T-helper 2 cell treated with Interferon-gamma antibody and Interleukin-4, amounts not matched to agents 5 μg/mL and 100 μg/mL, for 36 hours (primary cell): Measurements from ENCODE around the gene NEU4.
"Not testable (repeated sequence)": the region's sequence is repeated elsewhere in the genome, so short reads cannot be mapped to it uniquely, and the experiment has no call there.

Experiments
- DNase-seq: peaks from one replicate; pipeline ENCODE4 v3.0.0; 2021; ENCODE audit warnings: low spot score
- H3K27ac Mint-ChIP-seq: one replicate; pipeline ENCODE4 v1.8.0; 2021; ENCODE audit warnings: mild to moderate bottlenecking, mixed read lengths
- H3K27me3 Mint-ChIP-seq: one replicate; pipeline ENCODE4 v1.8.0; 2021; ENCODE audit warnings: low read depth, mixed read lengths
- H3K36me3 Mint-ChIP-seq: one replicate; pipeline ENCODE4 v1.8.0; 2021; ENCODE audit warnings: low read depth, mixed read lengths
- H3K4me1 Mint-ChIP-seq: one replicate; pipeline ENCODE4 v1.8.0; 2021; ENCODE audit warnings: low read depth, mixed read lengths
- H3K4me3 Mint-ChIP-seq: one replicate; pipeline ENCODE4 v1.8.0; 2022; ENCODE audit warnings: mild to moderate bottlenecking, moderate library complexity, mixed read lengths
- H3K9me3 Mint-ChIP-seq: one replicate; pipeline ENCODE4 v1.8.0; 2021; ENCODE audit warnings: mixed read lengths

Gene NEU4

GRCh38 chr2:241819947-241820624 lies 11.1 kb downstream of the NEU4 start:
- not testable (repeated sequence) for H3K4me1 Mint-ChIP-seq, DNase-seq, H3K27me3 Mint-ChIP-seq, H3K4me3 Mint-ChIP-seq, H3K36me3 Mint-ChIP-seq, H3K27ac Mint-ChIP-seq
- peaks cover 17% of the 10 kb centered on the region for H3K9me3 Mint-ChIP-seq

- no peak for DNase-seq
- peaks cover 3% of the 10 kb centered on the region for H3K4me1 Mint-ChIP-seq
- peaks cover 21% of the 10 kb centered on the region for H3K9me3 Mint-ChIP-seq
- no peaks in the 10 kb centered on the region for H3K27me3 Mint-ChIP-seq
- H3K27ac Mint-ChIP-seq, result no peak overlapping the region
- no peak overlapping the region for H3K4me3 Mint-ChIP-seq
- H3K36me3 Mint-ChIP-seq, result peaks cover 4% of the 10 kb centered on the region
Measured at GRCh38 chr2:241820625-241821384, 11.8 kb downstream of the NEU4 start.

DNA sequence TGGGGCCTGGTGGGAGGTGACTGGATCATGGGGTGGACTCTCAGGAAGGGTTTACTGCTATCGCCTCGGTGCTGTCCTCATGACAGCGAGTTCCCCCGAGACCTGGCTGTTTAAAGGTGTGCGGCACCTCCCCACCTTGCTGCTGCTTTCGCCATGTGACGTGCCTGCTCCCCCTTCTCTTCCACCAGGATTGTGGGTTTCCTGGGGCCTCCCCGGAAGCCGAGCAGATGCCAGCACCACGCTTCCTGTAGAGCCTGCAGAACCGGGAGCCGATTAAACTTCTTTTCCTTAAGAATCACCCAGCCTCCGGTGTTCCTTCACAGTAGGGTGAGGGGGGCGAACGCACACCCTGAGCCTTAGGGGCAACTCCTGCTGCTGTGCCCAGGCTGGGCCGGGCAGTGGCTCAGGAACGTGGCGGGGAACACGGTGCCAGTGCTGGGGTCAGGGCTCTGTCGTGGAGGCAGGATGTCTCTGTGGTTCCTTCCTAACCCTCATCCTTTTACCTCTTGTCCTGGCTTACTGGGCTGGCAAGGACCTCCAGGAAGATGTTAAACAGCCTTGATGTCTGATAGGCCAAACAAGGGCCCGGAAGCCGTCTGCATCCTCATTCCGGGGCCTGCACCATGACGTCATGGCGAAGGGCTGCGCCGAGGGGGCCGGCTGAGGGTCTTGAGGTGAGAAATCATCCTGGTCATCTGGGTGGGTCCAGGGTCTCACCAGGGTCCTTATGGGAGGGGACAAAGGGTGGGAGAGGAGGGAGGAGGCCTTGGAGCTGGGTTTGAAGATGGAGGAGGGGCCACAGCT lies 12.7 kb downstream of the NEU4 start:
- Mint-ChIP-seq H3K36me3 (peaks cover 4% of the 10 kb centered on the region), H3K4me1 (peaks cover 3% of the 10 kb centered on the region), H3K9me3 (peaks cover 25% of the 10 kb centered on the region), H3K27ac (no peak overlapping the region), H3K4me3 (no peak overlapping the region), H3K27me3 (no peaks in the 10 kb centered on the region)
- DNase-seq, result no peak

- Mint-ChIP-seq H3K4me3 (no peak overlapping the region), H3K4me1 (peaks cover 3% of the 10 kb centered on the region), H3K9me3 (peaks cover 29% of the 10 kb centered on the region), H3K27me3 (no peaks in the 10 kb centered on the region), H3K27ac (no peak overlapping the region), H3K36me3 (peaks cover 4% of the 10 kb centered on the region)
- no peak for DNase-seq
Measured at GRCh38 chr2:241822264-241822623, 13.3 kb downstream of the NEU4 start.

- peaks cover 40% of the 10 kb centered on the region for H3K9me3 Mint-ChIP-seq
- not testable (repeated sequence) for H3K4me1 Mint-ChIP-seq, H3K4me3 Mint-ChIP-seq, H3K27me3 Mint-ChIP-seq, H3K36me3 Mint-ChIP-seq, DNase-seq
- H3K27ac Mint-ChIP-seq, result peak overlapping the region; percentile 80
Measured at GRCh38 chr2:241823531-241824437, 14.8 kb downstream of the NEU4 start.

GRCh38 chr2:241827394-241827793 lies 18.4 kb downstream of the NEU4 start:
- H3K4me1 Mint-ChIP-seq, result peaks cover 3% of the 10 kb centered on the region
- H3K9me3 Mint-ChIP-seq, result peaks cover 40% of the 10 kb centered on the region
- H3K27ac Mint-ChIP-seq, result no peak overlapping the region
- DNase-seq, result no peak
- H3K27me3 Mint-ChIP-seq, result peaks cover 14% of the 10 kb centered on the region
- peaks cover 4% of the 10 kb centered on the region for H3K36me3 Mint-ChIP-seq
- no peak overlapping the region for H3K4me3 Mint-ChIP-seq

- Mint-ChIP-seq H3K36me3 (no peaks in the 10 kb centered on the region), H3K9me3 (peaks cover 6% of the 10 kb centered on the region), H3K4me3 (no peak overlapping the region), H3K27ac (no peak overlapping the region), H3K27me3 (peaks cover 47% of the 10 kb centered on the region), H3K4me1 (peaks cover 8% of the 10 kb centered on the region)
- no peak for DNase-seq
Measured at GRCh38 chr2:241833101-241833663, 24.2 kb downstream of the NEU4 start.

DNA sequence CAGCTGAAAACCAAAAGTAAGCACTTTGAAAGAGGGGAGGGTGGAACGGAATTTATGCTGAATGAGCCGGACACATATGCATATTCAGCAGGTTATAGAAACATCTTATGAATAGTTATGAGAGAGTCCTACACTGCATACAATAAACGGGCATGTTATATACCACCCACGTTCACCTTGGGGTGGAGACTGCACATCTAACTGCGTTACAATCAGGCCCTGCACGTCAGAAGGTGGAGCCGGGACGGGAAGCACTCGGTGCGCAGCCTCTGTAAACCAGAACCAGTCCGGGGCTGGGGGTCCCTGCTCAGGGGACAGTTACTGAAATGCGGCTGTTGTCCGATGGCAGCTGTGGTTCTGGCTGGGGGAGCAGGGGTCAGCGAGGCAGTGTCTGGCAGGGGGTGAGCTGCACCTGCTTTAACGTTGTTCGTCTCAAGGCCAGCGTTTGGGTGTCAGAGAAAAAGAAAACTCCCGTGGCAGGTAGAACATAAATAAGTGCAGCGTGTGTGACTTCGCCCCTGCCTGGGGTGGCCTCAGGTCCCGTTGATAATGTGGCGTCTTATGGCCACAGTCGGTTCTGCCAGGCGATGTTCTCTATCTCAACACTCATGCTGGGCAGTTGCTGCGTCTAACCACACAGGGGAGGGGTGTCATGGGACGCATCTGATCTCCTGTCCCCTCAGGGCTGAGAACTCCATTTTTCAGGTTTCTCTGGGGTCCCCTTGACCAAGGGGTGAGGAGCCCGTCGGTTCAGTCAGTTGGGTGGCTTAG lies 24.9 kb downstream of the NEU4 start:
- peaks cover 53% of the 10 kb centered on the region for H3K27me3 Mint-ChIP-seq
- not testable (repeated sequence) for H3K9me3 Mint-ChIP-seq, H3K36me3 Mint-ChIP-seq

DNA sequence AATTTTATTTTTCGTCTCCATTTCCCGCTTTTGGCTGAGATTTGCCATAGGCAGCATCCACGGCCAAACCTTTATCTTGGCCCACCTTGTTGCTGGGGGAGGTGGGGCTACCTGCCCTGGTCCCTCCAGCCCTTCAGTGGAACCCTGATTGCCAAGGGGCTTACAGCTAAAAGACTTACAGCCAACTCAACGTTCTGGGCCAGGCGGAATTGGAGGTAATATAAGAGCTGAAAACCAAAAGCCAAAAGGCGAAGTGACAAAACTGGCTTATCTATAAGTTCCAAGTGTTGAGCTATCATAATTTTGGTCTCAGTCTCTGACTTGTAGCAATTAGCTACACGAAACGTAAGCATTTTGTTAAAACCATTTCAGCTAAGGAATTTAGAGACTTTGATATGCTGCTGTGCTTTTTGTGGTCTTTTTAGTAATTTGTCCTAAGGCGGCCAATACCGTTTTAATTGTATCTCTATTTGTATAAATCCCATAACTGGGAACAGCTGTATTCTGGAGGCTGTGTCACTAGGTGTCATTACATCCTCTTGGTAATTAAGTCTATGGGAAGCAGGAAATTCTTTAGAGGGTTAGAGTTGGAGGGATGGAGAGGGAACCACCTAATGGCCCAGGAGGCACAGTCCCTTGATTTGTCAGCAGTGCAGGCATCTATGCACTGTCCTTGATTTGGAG lies 25.7 kb downstream of the NEU4 start:
- Mint-ChIP-seq H3K36me3 (no peaks in the 10 kb centered on the region), H3K9me3 (peaks cover 5% of the 10 kb centered on the region), H3K4me1 (peaks cover 10% of the 10 kb centered on the region), H3K4me3 (no peak overlapping the region), H3K27ac (no peak overlapping the region), H3K27me3 (peaks cover 56% of the 10 kb centered on the region)
- no peak for DNase-seq

More for the DNA sequence above, 24.9 kb downstream of the NEU4 start:
- H3K4me3 Mint-ChIP-seq, H3K4me1 Mint-ChIP-seq, DNase-seq, H3K27ac Mint-ChIP-seq: not testable (repeated sequence)

- H3K9me3 Mint-ChIP-seq, result peaks cover 5% of the 10 kb centered on the region
- H3K27me3 Mint-ChIP-seq, result peaks cover 52% of the 10 kb centered on the region
- no peak overlapping the region for H3K27ac Mint-ChIP-seq
- peaks cover 10% of the 10 kb centered on the region for H3K4me1 Mint-ChIP-seq
- no peak overlapping the region for H3K4me3 Mint-ChIP-seq
- DNase-seq, result no peak
- no peaks in the 10 kb centered on the region for H3K36me3 Mint-ChIP-seq
Measured at GRCh38 chr2:241835611-241836010, 26.6 kb downstream of the NEU4 start.

- no peak for DNase-seq
- H3K9me3 Mint-ChIP-seq, result peaks cover 5% of the 10 kb centered on the region
- no peak overlapping the region for H3K4me3 Mint-ChIP-seq
- peaks cover 47% of the 10 kb centered on the region for H3K27me3 Mint-ChIP-seq
- no peaks in the 10 kb centered on the region for H3K36me3 Mint-ChIP-seq
- no peak overlapping the region for H3K27ac Mint-ChIP-seq
- peaks cover 10% of the 10 kb centered on the region for H3K4me1 Mint-ChIP-seq
Measured at GRCh38 chr2:241836292-241836691, 27.3 kb downstream of the NEU4 start.

DNA sequence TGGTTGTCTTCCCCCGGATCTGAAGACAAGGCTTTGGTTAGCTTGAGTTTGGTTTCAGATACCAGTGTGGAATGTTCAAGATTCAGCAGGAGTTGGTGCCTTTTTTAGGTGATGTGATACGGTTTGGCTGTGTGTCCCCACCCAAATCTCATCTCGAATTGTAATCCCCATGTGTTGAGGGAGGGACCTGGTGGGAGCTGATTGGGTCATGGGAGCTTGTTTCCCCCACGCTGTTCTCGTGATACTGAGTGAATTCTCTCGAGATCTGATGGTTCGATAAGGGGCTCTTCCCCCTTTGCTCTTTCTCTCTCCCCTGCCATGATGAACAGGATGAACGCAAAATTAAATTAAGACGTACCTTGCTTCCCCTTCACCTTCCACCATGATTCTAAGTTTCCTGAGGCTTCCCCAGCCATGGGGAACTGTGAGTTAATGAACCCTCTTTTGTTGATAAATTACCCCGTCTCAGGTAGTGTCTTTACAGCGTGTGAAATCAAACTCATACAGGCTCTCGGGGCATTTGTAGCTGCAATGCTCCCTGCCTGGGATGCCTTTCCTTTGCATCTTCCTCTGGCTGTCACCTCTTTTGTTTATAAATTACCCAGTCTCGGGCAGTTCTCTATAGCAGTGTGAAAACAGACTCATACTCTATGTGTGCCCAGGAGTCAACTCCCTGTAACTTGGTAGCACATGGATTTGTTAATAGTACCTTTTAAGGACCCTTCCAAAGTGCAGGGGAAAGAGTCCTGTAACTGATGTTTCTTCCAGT lies 28.4 kb downstream of the NEU4 start:
- H3K27me3 Mint-ChIP-seq, result peaks cover 42% of the 10 kb centered on the region
- H3K9me3 Mint-ChIP-seq, result peaks cover 5% of the 10 kb centered on the region
- H3K36me3 Mint-ChIP-seq, result no peaks in the 10 kb centered on the region
- H3K4me3 Mint-ChIP-seq, result no peak overlapping the region
- no peak overlapping the region for H3K27ac Mint-ChIP-seq
- DNase-seq, result no peak
- H3K4me1 Mint-ChIP-seq, result peaks cover 10% of the 10 kb centered on the region
